HL-60/S4 treated with phorbol 12-myristate 13-acetate at 8.2 ng/mL for 4 days and 3 days (cell line): ENCODE measurements around the gene ZNF106.

ENCODE experiments used
- in situ Hi-C: fragments of 300-500 bp; cut with MboI; formaldehyde crosslinking; loops from 2 replicates; pipeline ENCODE4 v1.15.0; 2022; ENCODE audit warnings: low sequenced_read_pairs

The ZNF106 gene

GRCh38 chr15:42482701-42483100 is 8.2 kb downstream of the ZNF106 start:
- in situ Hi-C loops = no loop called here

- in situ Hi-C loops = no loop called here
These were observed 16.1 kb downstream of the ZNF106 start for GRCh38 chr15:42474827-42475226.

- in situ Hi-C loops = no loop called here
These were observed 19.9 kb downstream of the ZNF106 start for GRCh38 chr15:42471002-42471401.

GRCh38 chr15:42465520-42466259 is 25.3 kb downstream of the ZNF106 start:
- in situ Hi-C loops = no loop called here

GRCh38 chr15:42461261-42461660 is 29.7 kb downstream of the ZNF106 start:
- in situ Hi-C loops = no loop called here

- in situ Hi-C loops = no loop called here
These were observed 33.2 kb downstream of the ZNF106 start for GRCh38 chr15:42457445-42458442.

GRCh38 chr15:42456971-42457370 is 34.0 kb downstream of the ZNF106 start:
- in situ Hi-C loops = no loop called here

GRCh38 chr15:42456531-42456930 is 34.4 kb downstream of the ZNF106 start:
- in situ Hi-C loops = no loop called here

GRCh38 chr15:42453826-42454225 is 37.1 kb downstream of the ZNF106 start:
- in situ Hi-C loops = no loop called here

GRCh38 chr15:42450425-42450790 is 40.5 kb downstream of the ZNF106 start:
- in situ Hi-C loops = no loop called here

- in situ Hi-C loops = no loop called here
These were observed 41.0 kb downstream of the ZNF106 start for GRCh38 chr15:42449770-42450424.

GRCh38 chr15:42448281-42448680 is 42.7 kb downstream of the ZNF106 start:
- in situ Hi-C loops = no loop called here

- in situ Hi-C loops = no loop called here
These were observed 43.3 kb downstream of the ZNF106 start for GRCh38 chr15:42447599-42447998.

- in situ Hi-C loops = no loop called here
These were observed 45.4 kb downstream of the ZNF106 start for GRCh38 chr15:42445551-42445950.

- in situ Hi-C loops = no loop called here
These were observed 46.4 kb downstream of the ZNF106 start for GRCh38 chr15:42444415-42445063.

GRCh38 chr15:42427429-42428223 is 63.3 kb downstream of the ZNF106 start:
- in situ Hi-C loops = no loop called here

- in situ Hi-C loops = no loop called here
These were observed 69.6 kb downstream of the ZNF106 start for GRCh38 chr15:42421376-42421775.

- in situ Hi-C loops = no loop called here
These were observed 71.6 kb downstream of the ZNF106 start for GRCh38 chr15:42419369-42419768.

GRCh38 chr15:42413920-42414319 is 77.0 kb downstream of the ZNF106 start:
- in situ Hi-C loops = no loop called here

- in situ Hi-C loops = no loop called here
These were observed 79.1 kb downstream of the ZNF106 start for GRCh38 chr15:42411884-42412283.
